Common myeloid progenitor, CD34-positive (primary cell): Measurements from ENCODE around the gene POLR2H.

ENCODE experiments used
- CTCF ChIA-PET: fragments of 350-600 bp; sonication (Branson Sonifier 250); formaldehyde crosslinking; loops from one replicate; lab custom pipeline; 2021; ENCODE audit warnings: antibody characterized with exemption; lab: Charles Lee
- POLR2A ChIA-PET: fragments of 350-600 bp; sonication (Branson Sonifier 250); formaldehyde crosslinking; loops from one replicate; lab custom pipeline; 2021; ENCODE audit warnings: antibody characterized with exemption; lab: Charles Lee
- DNase-seq, 3 donors: peaks; one replicate each; pipeline versions ENCODE4 v3.0.0 to v3.0.0-alpha.2; 2013
- H3K27ac ChIP-seq, 2 experiments: 1 replicate in 1 of 2; 2 replicates in 1 of 2; pipeline ENCODE4 v1.7.0; 2013; ENCODE audit warnings: inconsistent platforms in 2 of 2, low read length in 2 of 2, mild to moderate bottlenecking in 2 of 2, low read depth in 1 of 2, moderate library complexity in 1 of 2; ENCODE audit not compliant: severe bottlenecking in 2 of 2, insufficient read depth in 1 of 2, poor library complexity in 1 of 2
- H3K27me3 ChIP-seq, 5 experiments: replicated peaks in 2 of 5; 1 replicate in 3 of 5; 2 replicates in 2 of 5; pipeline versions ENCODE4 v1.6.1 to v1.7.0; 2013; ENCODE audit warnings: low read length in 4 of 5, mild to moderate bottlenecking in 2 of 5, moderate library complexity in 2 of 5, inconsistent platforms in 1 of 5; ENCODE audit not compliant: insufficient read depth in 5 of 5, control insufficient read depth in 4 of 5
- H3K36me3 ChIP-seq, 4 experiments: 1 replicate in 2 of 4; 2 replicates in 2 of 4; pipeline versions ENCODE4 v1.6.1 to v1.7.0; 2013; ENCODE audit warnings: low read length in 3 of 4, control low read depth in 1 of 4, mild to moderate bottlenecking in 1 of 4; ENCODE audit not compliant: control insufficient read depth in 4 of 4, insufficient read depth in 4 of 4
- H3K4me1 ChIP-seq, 4 experiments: 1 replicate in 3 of 4; 2 replicates in 1 of 4; pipeline versions ENCODE4 v1.6.1 to v1.7.1; 2013; ENCODE audit warnings: low read length in 3 of 4, mild to moderate bottlenecking in 3 of 4, control low read depth in 1 of 4, inconsistent platforms in 1 of 4, moderate library complexity in 1 of 4; ENCODE audit not compliant: control insufficient read depth in 4 of 4, insufficient read depth in 4 of 4; ENCODE audit errors: control extremely low read depth in 1 of 4
- H3K4me3 ChIP-seq, 7 experiments: 1 replicate in 4 of 7; 2 replicates in 3 of 7; pipeline versions ENCODE4 v1.5.1 to v1.7.0; 2013; ENCODE audit warnings: mild to moderate bottlenecking in 7 of 7, low read length in 6 of 7, moderate library complexity in 6 of 7, inconsistent platforms in 2 of 7, low read depth in 2 of 7, control low read depth in 1 of 7; ENCODE audit not compliant: insufficient read depth in 4 of 7, control insufficient read depth in 1 of 7; ENCODE audit errors: extremely low read depth in 1 of 7
- H3K9me3 ChIP-seq, 5 experiments: 1 replicate in 4 of 5; 2 replicates in 1 of 5; pipeline versions ENCODE4 v1.6.1 to v1.7.1; 2013; ENCODE audit warnings: low read length in 4 of 5, mild to moderate bottlenecking in 2 of 5, inconsistent platforms in 1 of 5, low read depth in 1 of 5, moderate library complexity in 1 of 5; ENCODE audit not compliant: control insufficient read depth in 4 of 5, insufficient read depth in 2 of 5; ENCODE audit errors: control extremely low read depth in 1 of 5
- WGBS: methylation state at CpG from one replicate; pipeline ENCODE4 v1.1.5; 2013; ENCODE audit not compliant: insufficient coverage; 5-methylcytosine and 5-hydroxymethylcytosine counted together

The POLR2H gene

GRCh38 chr3:184414418-184415202, 53.1 kb downstream of the POLR2H start:
- peak in 1 of 3 donors; percentile 7 for DNase-seq
- Histone ChIP-seq H3K27me3 (no peaks in the 10 kb centered on the region), H3K4me1 (no peaks in the 10 kb centered on the region), H3K36me3 (no peaks in the 10 kb centered on the region), H3K9me3 (peaks cover 0 to 2% (median 0%) of the 10 kb centered on the region in 5 experiments), H3K27ac (no peak overlapping the region), H3K4me3 (no peak overlapping the region)
- ChIA-PET POLR2A (no interaction called here), CTCF (interaction anchor here (0.7 to 14.0 kb wide), 14 partner anchors 12 to 168 kb away, joined by 3 to 173 read pairs (median 4); no protein-coding TSS in a partner anchor)
- 95% methylated on average over 8 of the region's 16 CpGs for WGBS

DNA sequence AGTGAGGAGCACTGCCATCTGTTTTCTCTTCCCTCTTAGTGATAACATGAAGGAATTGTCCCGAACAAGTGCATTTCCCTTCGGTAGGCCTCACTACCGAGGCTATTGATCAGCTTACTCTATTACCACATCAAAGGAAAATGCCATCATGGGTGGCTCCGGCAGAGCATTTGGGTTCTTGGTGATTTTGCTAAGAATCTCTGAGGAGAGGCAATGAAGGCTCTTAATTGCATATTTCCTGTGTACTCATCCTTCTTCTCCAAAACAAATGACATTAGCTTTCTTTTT, 53.6 kb downstream of the POLR2H start:
- POLR2A ChIA-PET = no interaction called here
- Histone ChIP-seq H3K9me3 (peaks cover 0 to 2% (median 0%) of the 10 kb centered on the region in 5 experiments), H3K4me1 (no peaks in the 10 kb centered on the region)

DNA sequence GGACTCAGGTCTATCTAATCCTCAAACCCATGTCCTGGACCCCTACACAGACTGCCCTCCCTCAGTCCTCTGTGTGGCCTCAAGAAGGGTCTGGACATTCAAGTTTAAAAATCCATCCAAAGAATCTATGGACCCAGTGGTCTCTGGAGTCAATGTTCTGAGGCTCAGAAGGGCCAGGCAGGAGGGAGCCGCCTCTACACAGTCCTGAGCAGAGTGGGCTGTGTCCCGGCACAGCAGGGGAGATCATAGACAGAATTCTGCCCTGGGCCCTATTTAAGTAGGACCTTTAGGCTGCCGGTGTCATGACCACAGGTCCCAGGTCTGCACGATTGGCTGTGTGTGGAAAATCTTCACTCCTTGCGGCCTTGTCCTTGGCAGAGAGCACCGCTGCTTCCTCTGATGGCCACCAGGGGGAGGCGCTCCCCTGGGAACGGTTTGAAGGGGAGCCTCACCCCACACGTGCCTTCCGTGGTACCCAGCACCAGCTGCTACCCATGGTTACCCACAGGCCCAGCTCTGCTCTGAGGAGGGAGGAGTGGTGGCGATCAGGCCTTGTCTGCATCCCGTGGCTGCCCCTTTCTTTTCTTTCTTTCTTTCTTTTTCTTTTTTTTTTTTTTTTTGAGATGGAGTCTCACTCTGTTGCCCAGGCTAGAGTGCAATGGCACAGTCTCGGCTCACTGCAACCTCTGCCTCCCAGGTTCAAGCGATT, 56.3 kb downstream of the POLR2H start:
- ChIA-PET CTCF (interaction anchor here (0.6 to 14.0 kb wide), 18 partner anchors 10 to 133 kb away, joined by 3 to 173 read pairs (median 6); no protein-coding TSS in a partner anchor), POLR2A (no interaction called here)
- WGBS = 43% methylated on average over 4 of the region's 14 CpGs
- peak; percentile 85 to 90 (median 88) for DNase-seq
- Histone ChIP-seq H3K36me3 (no peaks in the 10 kb centered on the region), H3K4me1 (no peaks in the 10 kb centered on the region), H3K4me3 (no peak overlapping the region), H3K27ac (no peak overlapping the region), H3K9me3 (peaks cover 0 to 6% (median 0%) of the 10 kb centered on the region in 5 experiments), H3K27me3 (no peaks in the 10 kb centered on the region)

More for the DNA sequence above, 53.6 kb downstream of the POLR2H start:
- CTCF ChIA-PET = interaction anchor here (0.9 to 14.0 kb wide), 7 partner anchors 12 to 168 kb away, joined by 3 to 173 read pairs (median 3); no protein-coding TSS in a partner anchor
- DNase-seq = no peak
- no peaks in the 10 kb centered on the region for H3K36me3 ChIP-seq
- no peaks in the 10 kb centered on the region for H3K27me3 ChIP-seq
- no peak overlapping the region for H3K27ac ChIP-seq
- H3K4me3 ChIP-seq = no peak overlapping the region
- 96% methylated on average over 4 of the region's 4 CpGs for WGBS
